Karpas-422 (cell line): Measurements from ENCODE around the gene ITGB3. TPM values are rescaled to one million over a fixed set of nuclear protein-coding genes. Genes with fewer than 3 reads are reported as not detected.

Experiments used
- DNase-seq: peaks from one replicate; pipeline ENCODE4 v3.0.0-alpha.2; 2015
- H2AFZ ChIP-seq: fragments of 200-600 bp; sonication (generic); 2 replicates; pipeline ENCODE4 v1.6.1; 2014; ENCODE audit warnings: antibody characterized with exemption, low read length, mixed read lengths
- H3K27ac ChIP-seq: fragments of 200-600 bp; sonication (generic); 2 replicates; pipeline ENCODE4 v1.5.1; 2014; ENCODE audit warnings: mild to moderate bottlenecking, low read length, moderate library complexity
- H3K27me3 ChIP-seq: fragments of 200-600 bp; sonication (generic); 2 replicates; pipeline ENCODE4 v1.6.1; 2014; ENCODE audit warnings: low read length, mixed read lengths
- H3K36me3 ChIP-seq: fragments of 200-600 bp; sonication (generic); 2 replicates; pipeline ENCODE4 v1.6.1; 2014; ENCODE audit warnings: low read length, mixed read lengths; ENCODE audit not compliant: insufficient read depth
- H3K4me1 ChIP-seq: fragments of 200-600 bp; sonication (generic); 2 replicates; pipeline ENCODE4 v1.6.1; 2014; ENCODE audit warnings: mild to moderate bottlenecking, low read length, mixed read lengths
- H3K4me2 ChIP-seq: fragments of 200-600 bp; sonication (generic); 2 replicates; pipeline ENCODE4 v1.6.1; 2014; ENCODE audit warnings: low read length, low read depth, mild to moderate bottlenecking; ENCODE audit not compliant: poor library complexity, severe bottlenecking
- H3K4me3 ChIP-seq: fragments of 200-600 bp; sonication (generic); 2 replicates; pipeline ENCODE4 v1.5.1; 2014; ENCODE audit warnings: mild to moderate bottlenecking, antibody characterized with exemption, low read length, mixed read lengths
- H3K79me2 ChIP-seq: fragments of 200-600 bp; sonication (generic); 2 replicates; pipeline ENCODE4 v1.6.1; 2014; ENCODE audit warnings: mild to moderate bottlenecking, low read length, mixed read lengths
- H3K9ac ChIP-seq: fragments of 200-600 bp; sonication (generic); 2 replicates; pipeline ENCODE4 v1.6.0; 2014; ENCODE audit warnings: low read length
- H3K9me2 ChIP-seq: fragments of 200-600 bp; sonication (generic), shearing (Covaris generic); replicated peaks from 2 replicates; pipeline ENCODE4 v1.6.0; 2014; ENCODE audit warnings: mild to moderate bottlenecking, low read length, moderate library complexity; ENCODE audit not compliant: insufficient read depth
- H3K9me3 ChIP-seq: fragments of 300-700, 200-600 bp; sonication (generic); 2 replicates; pipeline ENCODE4 v1.6.1; 2014; ENCODE audit warnings: low read length, mixed read lengths
- H4K20me1 ChIP-seq: fragments of 200-600 bp; sonication (generic); 2 replicates; pipeline ENCODE4 v1.6.1; 2014; ENCODE audit warnings: mild to moderate bottlenecking, antibody characterized with exemption, low read length, low read depth; ENCODE audit not compliant: insufficient read depth
- total RNA-seq: library from RNA; depleted of rRNA; stranded (reverse); fragments of >200 nt; shearing (Covaris generic); gene quantifications from 2 replicates; pipeline ENCODE4 v1.2.3, GENCODE V29; 2014; ENCODE audit warnings: low replicate concordance

ITGB3 gene
- total RNA-seq, 1 experiment from 2014 or later = 16.4 TPM

DNA sequence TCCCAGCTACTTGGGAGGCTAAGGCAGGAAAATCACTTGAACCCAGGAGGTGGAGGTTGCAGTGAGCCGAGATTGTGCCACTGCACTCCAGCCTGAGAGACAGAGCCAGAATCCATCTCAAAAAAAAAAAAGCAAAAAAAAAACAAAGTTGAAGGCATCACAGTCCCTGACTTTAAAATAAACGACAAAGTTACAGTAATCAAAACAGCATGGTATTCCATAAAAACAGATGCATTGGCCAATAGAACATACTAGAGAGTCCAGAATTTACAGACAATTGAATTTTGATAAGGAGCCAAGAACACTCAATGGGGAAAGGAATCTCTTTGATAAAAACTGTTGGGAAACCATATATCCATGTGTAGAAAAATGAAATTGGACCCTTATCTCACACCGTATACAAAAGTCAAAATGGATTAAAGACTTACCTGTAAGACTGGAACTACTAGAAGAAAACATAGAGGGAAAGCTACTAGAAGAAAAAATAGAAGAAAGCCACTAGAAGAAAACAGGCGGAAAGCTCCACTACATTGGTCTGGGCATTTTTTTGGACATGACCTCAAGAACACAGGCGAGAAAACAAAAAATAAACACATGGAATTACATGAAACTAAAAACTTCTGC, 67.4 kb downstream of the ITGB3 start:
- Histone ChIP-seq H3K4me3 (no peak overlapping the region), H3K4me2 (no peak overlapping the region), H3K36me3 (no peaks in the 10 kb centered on the region), H3K27me3 (no peaks in the 10 kb centered on the region), H3K27ac (no peak overlapping the region), H4K20me1 (no peaks in the 10 kb centered on the region), H3K9ac (no peak overlapping the region), H3K9me2 (no peaks in the 10 kb centered on the region), H3K9me3 (no peaks in the 10 kb centered on the region), H3K4me1 (peaks cover 31% of the 10 kb centered on the region), H3K79me2 (no peaks in the 10 kb centered on the region), H2AFZ (no peak overlapping the region)
- DNase-seq = no peak

GRCh38 chr17:47323382-47324223, 70.0 kb downstream of the ITGB3 start, which contains the start of gene EFCAB13:
EFCAB13 (plus strand) TSS chr17:47323955; CDS start chr17:47328354, 4,399 bp downstream.
- H3K9me3 ChIP-seq = no peaks in the 10 kb centered on the region
- no peaks in the 10 kb centered on the region for H4K20me1 ChIP-seq
- H3K27ac ChIP-seq = no peak within 1 kb of the TSS
- DNase-seq = no peak
- peak within 1 kb of the TSS; percentile 82 for H3K4me2 ChIP-seq
- peak within 1 kb of the TSS; percentile 94; the same call in 1 of the 2 replicates for H2AFZ ChIP-seq
- peak within 1 kb of the TSS; percentile 49 for H3K9ac ChIP-seq
- H3K9me2 ChIP-seq = no peaks in the 10 kb centered on the region
- H3K4me3 ChIP-seq = peak within 1 kb of the TSS; percentile 65
- no peaks in the 10 kb centered on the region for H3K79me2 ChIP-seq
- no peaks in the 10 kb centered on the region for H3K27me3 ChIP-seq
- peaks cover 18% of the 10 kb centered on the region for H3K4me1 ChIP-seq
- no peaks in the 10 kb centered on the region for H3K36me3 ChIP-seq

DNA sequence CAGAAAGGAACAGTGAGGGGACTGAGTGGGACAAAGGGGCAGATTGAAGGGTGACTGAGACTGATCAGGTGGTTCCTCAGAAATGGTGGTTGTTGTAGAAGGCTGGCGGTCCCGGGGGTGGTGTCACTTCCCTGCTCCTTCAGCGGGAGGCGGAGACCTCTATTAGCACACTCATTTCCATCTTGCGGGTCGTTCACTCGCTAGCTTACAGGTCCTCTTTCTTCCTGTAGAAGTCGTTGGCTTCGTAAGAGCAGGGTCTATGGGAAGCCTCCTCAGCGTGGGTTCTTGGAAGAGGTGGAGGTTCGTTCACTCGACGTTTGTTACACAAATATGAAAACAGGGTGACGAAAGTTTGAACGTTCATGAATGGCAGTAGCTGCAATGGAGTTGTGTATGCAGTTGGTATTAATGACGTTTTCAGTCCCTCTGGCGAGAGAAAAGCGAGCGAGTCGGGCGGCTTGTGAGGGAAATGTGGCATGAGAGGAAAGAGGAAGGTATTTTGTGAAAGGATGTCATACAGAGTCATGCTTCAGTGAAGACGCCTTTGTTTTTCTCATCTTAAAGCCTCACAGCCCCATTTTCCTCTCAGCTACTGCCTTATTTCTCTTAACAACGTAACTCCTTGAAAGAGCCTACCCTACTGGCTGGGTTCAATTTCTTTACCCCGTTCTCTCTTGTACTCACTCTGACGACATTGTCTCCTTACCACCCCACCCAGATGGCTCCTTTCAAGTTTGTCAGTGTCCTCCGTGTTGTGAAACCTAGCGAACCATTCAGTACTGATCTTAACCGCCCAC, 70.8 kb downstream of the ITGB3 start:
- peak overlapping the region; percentile 82 for H3K4me2 ChIP-seq
- peak overlapping the region; percentile 65 for H3K4me3 ChIP-seq
- H2AFZ ChIP-seq = peak overlapping the region; percentile 94; the same call in 1 of the 2 replicates
- H3K9me3 ChIP-seq = no peaks in the 10 kb centered on the region
- H3K79me2 ChIP-seq = no peaks in the 10 kb centered on the region
- no peaks in the 10 kb centered on the region for H3K36me3 ChIP-seq
- H4K20me1 ChIP-seq = no peaks in the 10 kb centered on the region
- H3K9me2 ChIP-seq = no peaks in the 10 kb centered on the region
- no peak overlapping the region for H3K27ac ChIP-seq
- H3K4me1 ChIP-seq = peaks cover 15% of the 10 kb centered on the region
- no peaks in the 10 kb centered on the region for H3K27me3 ChIP-seq
- H3K9ac ChIP-seq = peak overlapping the region; percentile 49
- DNase-seq = peak; percentile 80

GRCh38 chr17:47325176-47325575, 71.5 kb downstream of the ITGB3 start:
- peak overlapping the region; percentile 65 for H3K4me3 ChIP-seq
- no peaks in the 10 kb centered on the region for H3K36me3 ChIP-seq

DNA sequence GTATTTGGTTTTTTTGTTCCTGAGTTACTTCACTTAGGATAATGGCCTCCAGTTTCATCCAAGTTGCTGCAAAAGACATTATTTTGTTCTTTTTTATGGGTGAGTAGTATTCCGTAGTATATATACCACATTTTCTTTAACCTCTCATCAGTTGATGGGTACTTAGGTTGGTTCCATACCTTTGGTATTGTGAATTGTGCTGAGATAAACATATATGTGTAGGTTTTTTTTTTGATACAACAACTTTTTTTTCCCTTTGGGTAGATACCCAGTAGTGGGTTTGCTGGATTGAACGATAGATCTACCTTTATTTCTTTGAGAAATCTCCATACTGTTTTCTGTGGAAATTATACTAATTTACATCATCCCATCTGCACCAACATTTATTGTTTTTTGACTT, 76.9 kb downstream of the ITGB3 start:
- H3K9ac ChIP-seq = no peak overlapping the region
- H3K9me2 ChIP-seq = no peaks in the 10 kb centered on the region
- no peak for DNase-seq
- no peak overlapping the region for H3K4me2 ChIP-seq
- H3K9me3 ChIP-seq = no peaks in the 10 kb centered on the region
- H3K4me1 ChIP-seq = no peaks in the 10 kb centered on the region
- no peaks in the 10 kb centered on the region for H4K20me1 ChIP-seq
- H2AFZ ChIP-seq = no peak overlapping the region
- no peak overlapping the region for H3K27ac ChIP-seq
- H3K79me2 ChIP-seq = no peaks in the 10 kb centered on the region
- H3K27me3 ChIP-seq = 0 out of 2 replicates have a peak, but pooled peaks cover 5% of the 10 kb centered on the region
- H3K36me3 ChIP-seq = no peaks in the 10 kb centered on the region
- H3K4me3 ChIP-seq = no peak overlapping the region

More at GRCh38 chr17:47325176-47325575, 71.5 kb downstream of the ITGB3 start:
- Histone ChIP-seq H4K20me1 (no peaks in the 10 kb centered on the region), H2AFZ (no peak overlapping the region), H3K9ac (peak overlapping the region; percentile 49; the same call in 1 of the 2 replicates), H3K79me2 (no peaks in the 10 kb centered on the region), H3K27ac (no peak overlapping the region), H3K9me3 (no peaks in the 10 kb centered on the region), H3K4me2 (peak overlapping the region; percentile 82), H3K9me2 (no peaks in the 10 kb centered on the region), H3K4me1 (peaks cover 15% of the 10 kb centered on the region), H3K27me3 (no peaks in the 10 kb centered on the region)
- DNase-seq = no peak

GRCh38 chr17:47332287-47332686, 78.7 kb downstream of the ITGB3 start:
- H2AFZ ChIP-seq = no peak overlapping the region
- no peaks in the 10 kb centered on the region for H3K9me2 ChIP-seq
- H3K9me3 ChIP-seq = no peaks in the 10 kb centered on the region
- no peaks in the 10 kb centered on the region for H4K20me1 ChIP-seq
- H3K4me3 ChIP-seq = no peak overlapping the region
- H3K27ac ChIP-seq = no peak overlapping the region
- H3K4me2 ChIP-seq = no peak overlapping the region
- DNase-seq = no peak
- H3K4me1 ChIP-seq = no peaks in the 10 kb centered on the region
- H3K9ac ChIP-seq = no peak overlapping the region
- H3K36me3 ChIP-seq = no peaks in the 10 kb centered on the region
- H3K27me3 ChIP-seq = 0 out of 2 replicates have a peak, but pooled peaks cover 5% of the 10 kb centered on the region
- no peaks in the 10 kb centered on the region for H3K79me2 ChIP-seq

GRCh38 chr17:47335101-47335936, 81.7 kb downstream of the ITGB3 start:
- Histone ChIP-seq H2AFZ (no peak overlapping the region), H4K20me1 (no peaks in the 10 kb centered on the region), H3K27me3 (0 out of 2 replicates have a peak, but pooled peaks cover 5% of the 10 kb centered on the region), H3K4me1 (no peaks in the 10 kb centered on the region), H3K9ac (no peak overlapping the region), H3K36me3 (no peaks in the 10 kb centered on the region), H3K27ac (no peak overlapping the region), H3K9me2 (no peaks in the 10 kb centered on the region), H3K4me3 (no peak overlapping the region), H3K79me2 (no peaks in the 10 kb centered on the region), H3K9me3 (no peaks in the 10 kb centered on the region), H3K4me2 (no peak overlapping the region)
- no peak for DNase-seq
